ENCODE results near the gene ITGB2. TPM values are rescaled to one million over a fixed set of nuclear protein-coding genes. Genes with fewer than 3 reads are reported as not detected.

Gene ITGB2
- total RNA-seq, 1 donor from 2014 or later: 65.5 TPM

DNA sequence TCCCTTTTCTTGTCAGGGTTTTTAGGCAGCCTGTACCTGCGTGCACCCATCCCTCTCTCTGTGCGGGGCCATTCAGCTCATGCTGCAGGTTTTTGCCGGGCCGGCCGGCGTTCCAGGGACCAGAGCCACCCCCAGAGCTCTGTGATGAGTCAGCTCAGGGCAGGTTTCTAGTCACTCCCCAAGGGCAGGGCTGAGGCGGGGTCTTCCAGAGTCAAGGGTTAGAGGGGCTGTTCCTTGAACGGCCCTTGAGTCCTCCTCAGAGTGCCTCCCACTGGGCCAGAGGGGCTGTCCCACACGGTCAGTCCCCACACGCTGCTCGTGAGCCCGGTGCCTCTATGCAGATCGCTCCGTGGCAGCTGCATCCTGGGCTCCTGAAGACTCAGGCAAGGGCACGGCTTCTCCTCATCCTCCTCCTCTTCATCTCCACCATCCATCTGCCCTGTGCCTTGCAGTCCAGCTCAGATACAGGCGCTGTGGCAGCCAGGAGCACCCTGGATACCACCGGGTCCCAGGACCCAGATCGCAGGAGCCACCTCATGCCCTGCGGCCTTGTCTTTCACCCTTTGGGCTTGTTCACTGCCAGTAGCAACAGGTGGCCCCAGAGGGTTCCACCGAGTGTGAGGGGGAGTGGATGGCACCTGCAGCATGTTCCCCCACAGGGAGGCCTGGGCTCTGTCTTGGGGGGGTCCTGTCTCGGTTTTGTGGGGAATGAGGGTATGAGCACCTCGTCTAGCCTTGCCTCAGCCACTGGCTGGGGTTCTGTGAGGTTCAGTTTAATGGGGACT lies 36.5 kb upstream of the ITGB2 start:
- no peak for DNase-seq (ENCODE audit: low spot score in 2 of 2)
- H3K36me3 ChIP-seq: peaks cover 0 to 11% of the 10 kb centered on the region in 2 donors
- TF ChIP-seq, protein P1, sequence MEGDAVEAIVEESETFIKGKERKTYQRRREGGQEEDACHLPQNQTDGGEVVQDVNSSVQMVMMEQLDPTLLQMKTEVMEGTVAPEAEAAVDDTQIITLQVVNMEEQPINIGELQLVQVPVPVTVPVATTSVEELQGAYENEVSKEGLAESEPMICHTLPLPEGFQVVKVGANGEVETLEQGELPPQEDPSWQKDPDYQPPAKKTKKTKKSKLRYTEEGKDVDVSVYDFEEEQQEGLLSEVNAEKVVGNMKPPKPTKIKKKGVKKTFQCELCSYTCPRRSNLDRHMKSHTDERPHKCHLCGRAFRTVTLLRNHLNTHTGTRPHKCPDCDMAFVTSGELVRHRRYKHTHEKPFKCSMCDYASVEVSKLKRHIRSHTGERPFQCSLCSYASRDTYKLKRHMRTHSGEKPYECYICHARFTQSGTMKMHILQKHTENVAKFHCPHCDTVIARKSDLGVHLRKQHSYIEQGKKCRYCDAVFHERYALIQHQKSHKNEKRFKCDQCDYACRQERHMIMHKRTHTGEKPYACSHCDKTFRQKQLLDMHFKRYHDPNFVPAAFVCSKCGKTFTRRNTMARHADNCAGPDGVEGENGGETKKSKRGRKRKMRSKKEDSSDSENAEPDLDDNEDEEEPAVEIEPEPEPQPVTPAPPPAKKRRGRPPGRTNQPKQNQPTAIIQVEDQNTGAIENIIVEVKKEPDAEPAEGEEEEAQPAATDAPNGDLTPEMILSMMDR (IDR thresholded peaks at IDR 0.05): no peak
- intact Hi-C loops (cut with DNase I): no loop called here
- no peaks in the 10 kb centered on the region for H3K27me3 ChIP-seq
- no peaks in the 10 kb centered on the region for H3K9me3 ChIP-seq
- H3K4me1 ChIP-seq: peaks cover 32 to 60% of the 10 kb centered on the region in 2 donors
- no peak overlapping the region for H3K4me3 ChIP-seq
- peak overlapping the region; percentile 84 to 90 for H3K27ac ChIP-seq

DNA sequence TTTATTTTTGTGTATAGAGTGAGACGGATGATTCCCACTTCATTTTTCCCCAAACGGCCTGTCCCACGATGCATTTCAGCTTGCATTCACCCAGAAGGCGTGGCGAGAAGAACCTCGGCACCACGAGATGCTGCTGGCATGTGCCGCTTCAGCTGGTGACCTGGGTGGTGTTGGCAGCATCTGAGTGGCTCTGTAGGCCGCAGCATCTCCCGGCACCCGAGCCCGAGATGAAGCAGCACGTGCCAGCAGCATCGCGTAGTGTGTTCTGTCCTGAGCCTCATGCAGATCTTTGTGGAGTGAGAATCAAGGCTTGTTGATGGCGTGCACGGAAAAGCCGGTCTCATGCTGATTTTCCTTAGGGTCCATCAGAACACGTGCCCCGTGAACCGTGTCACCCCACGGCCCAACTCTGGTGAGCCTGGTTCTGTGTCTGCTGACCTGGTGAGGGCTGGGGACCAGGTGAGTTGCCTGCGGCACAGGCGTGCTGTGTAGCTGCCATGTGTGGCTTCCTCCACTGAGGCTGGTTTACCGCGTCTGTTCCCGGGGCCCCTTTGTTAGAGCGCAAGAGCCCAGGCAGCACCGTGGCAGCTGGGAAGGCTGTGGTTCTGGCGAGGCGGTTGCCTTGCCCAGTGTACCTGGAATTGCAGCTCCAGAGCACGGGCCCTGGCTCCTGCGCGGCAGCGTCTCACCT lies 35.8 kb upstream of the ITGB2 start:
- peak overlapping the region in 1 of 2 donors; percentile 6 for H3K27ac ChIP-seq
- intact Hi-C loops (cut with DNase I): no loop called here
- H3K36me3 ChIP-seq: peaks cover 0 to 11% of the 10 kb centered on the region in 2 donors
- DNase-seq (ENCODE audit: low spot score in 2 of 2): no peak
- TF ChIP-seq, protein P1 (IDR thresholded peaks at IDR 0.05): no peak
- H3K4me1 ChIP-seq: peaks cover 33 to 58% of the 10 kb centered on the region in 2 donors
- no peak overlapping the region for H3K4me3 ChIP-seq
- H3K27me3 ChIP-seq: no peaks in the 10 kb centered on the region
- H3K9me3 ChIP-seq: no peaks in the 10 kb centered on the region

DNA sequence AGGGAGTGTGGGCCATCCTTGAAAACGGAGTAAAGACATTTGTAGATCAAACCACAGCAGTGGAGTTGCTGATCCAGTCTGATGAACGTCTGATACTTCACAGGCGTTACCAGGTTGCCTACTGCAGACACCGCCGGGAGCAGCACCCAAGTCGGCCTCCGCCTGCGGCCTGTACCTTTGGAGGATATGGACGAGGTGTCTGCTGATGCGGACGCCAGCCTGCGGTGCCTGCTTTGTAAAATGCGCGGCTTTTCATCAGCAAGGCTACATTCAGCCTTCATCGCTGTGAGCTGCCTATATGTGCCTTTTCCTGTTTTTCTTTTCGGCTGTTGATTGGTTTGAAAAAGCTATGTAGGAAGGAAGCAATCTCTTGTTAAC lies 35.1 kb upstream of the ITGB2 start:
- peak overlapping the region in 1 of 2 donors; percentile 18 for H3K27ac ChIP-seq
- no peaks in the 10 kb centered on the region for H3K27me3 ChIP-seq
- TF ChIP-seq, protein P1 (IDR thresholded peaks at IDR 0.05): no peak
- H3K36me3 ChIP-seq: peaks cover 0 to 11% of the 10 kb centered on the region in 2 donors
- H3K4me1 ChIP-seq: peaks cover 37 to 57% of the 10 kb centered on the region in 2 donors
- H3K4me3 ChIP-seq: no peak overlapping the region
- DNase-seq (ENCODE audit: low spot score in 2 of 2): no peak
- intact Hi-C loops (cut with DNase I): no loop called here
- no peaks in the 10 kb centered on the region for H3K9me3 ChIP-seq

DNA sequence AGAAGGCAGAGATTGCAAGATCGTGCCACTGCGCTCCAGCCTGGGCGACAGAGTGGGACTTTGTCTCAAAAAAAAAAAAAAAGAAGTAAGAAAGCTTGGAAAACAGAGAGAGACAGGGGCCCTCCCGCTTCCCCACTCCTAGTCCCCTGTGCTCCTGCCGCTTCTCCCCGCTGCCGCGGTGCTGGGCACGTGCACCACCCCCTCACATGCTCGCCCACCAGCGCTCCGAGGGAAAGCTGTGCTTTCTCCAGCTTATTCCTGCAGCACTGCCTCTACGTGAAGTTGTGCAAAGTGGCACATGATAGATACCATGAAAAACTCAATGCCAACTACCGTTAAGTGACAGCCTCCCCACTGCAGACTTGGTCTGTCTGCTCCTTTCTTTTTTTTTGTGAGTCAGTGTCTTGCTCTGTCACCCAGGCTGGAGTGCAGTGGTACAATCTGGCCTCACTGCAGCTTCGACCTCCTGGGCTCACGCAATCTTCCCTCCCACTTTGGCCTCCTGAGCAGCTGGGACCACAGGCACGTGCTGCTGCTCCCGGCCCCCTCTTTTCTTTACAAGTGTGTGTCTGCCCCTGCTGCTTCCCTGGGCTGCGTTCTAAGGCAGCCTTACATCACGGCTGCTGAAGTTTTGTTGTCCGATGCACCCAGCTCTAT lies 34.6 kb upstream of the ITGB2 start:
- Histone ChIP-seq H3K36me3 (peaks cover 0 to 8% of the 10 kb centered on the region in 2 donors), H3K27me3 (no peaks in the 10 kb centered on the region), H3K9me3 (no peaks in the 10 kb centered on the region), H3K4me3 (no peak overlapping the region), H3K27ac (peak overlapping the region in 1 of 2 donors; percentile 18), H3K4me1 (peaks cover 39 to 57% of the 10 kb centered on the region in 2 donors)
- TF ChIP-seq, protein P1 (IDR thresholded peaks at IDR 0.05): no peak
- DNase-seq (ENCODE audit: low spot score in 2 of 2): no peak
- intact Hi-C loops (cut with DNase I): no loop called here

DNA sequence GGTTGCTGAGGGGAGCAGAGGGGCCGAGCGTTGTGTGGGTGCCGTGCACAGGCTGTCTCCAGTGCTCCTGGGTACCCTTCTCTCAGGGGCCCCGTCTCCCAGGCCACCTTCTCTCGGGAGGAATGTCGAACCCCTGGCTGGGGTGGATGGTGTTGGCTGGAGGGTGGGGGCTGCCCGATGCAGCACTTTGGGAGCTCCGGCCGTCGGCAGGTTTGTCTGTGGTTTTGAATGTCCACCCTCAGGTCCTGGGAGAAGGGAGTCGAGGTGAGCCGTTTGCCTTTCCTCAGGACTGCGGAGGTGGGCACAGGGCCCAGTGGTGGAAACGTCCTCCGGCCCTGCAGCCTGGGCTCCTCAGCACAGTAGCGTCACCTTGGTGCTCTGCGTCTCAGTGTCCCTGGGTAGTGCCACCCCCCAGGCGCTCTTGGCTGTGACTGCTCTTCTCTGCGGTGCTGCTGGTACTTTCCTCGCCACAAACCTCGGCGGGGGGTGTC lies 33.6 kb upstream of the ITGB2 start:
- no peak overlapping the region for H3K4me3 ChIP-seq

More for the DNA sequence above, 33.6 kb upstream of the ITGB2 start:
- Histone ChIP-seq H3K27me3 (no peaks in the 10 kb centered on the region), H3K36me3 (peaks cover 0 to 5% of the 10 kb centered on the region in 2 donors), H3K9me3 (no peaks in the 10 kb centered on the region), H3K4me1 (peaks cover 31 to 55% of the 10 kb centered on the region in 2 donors), H3K27ac (peak overlapping the region; percentile 82 to 96)
- DNase-seq (ENCODE audit: low spot score in 2 of 2): no peak
- TF ChIP-seq, protein P1 (IDR thresholded peaks at IDR 0.05): no peak
- intact Hi-C loops (cut with DNase I): no loop called here
